ENCODE data around the gene TXNRD1. TPM values are rescaled to one million over a fixed set of nuclear protein-coding genes. Genes with fewer than 3 reads are reported as not detected.

The TXNRD1 gene
- total and polyA plus RNA-seq, 4 donors, result 23.6 to 70.8 (median 55.7) TPM

DNA sequence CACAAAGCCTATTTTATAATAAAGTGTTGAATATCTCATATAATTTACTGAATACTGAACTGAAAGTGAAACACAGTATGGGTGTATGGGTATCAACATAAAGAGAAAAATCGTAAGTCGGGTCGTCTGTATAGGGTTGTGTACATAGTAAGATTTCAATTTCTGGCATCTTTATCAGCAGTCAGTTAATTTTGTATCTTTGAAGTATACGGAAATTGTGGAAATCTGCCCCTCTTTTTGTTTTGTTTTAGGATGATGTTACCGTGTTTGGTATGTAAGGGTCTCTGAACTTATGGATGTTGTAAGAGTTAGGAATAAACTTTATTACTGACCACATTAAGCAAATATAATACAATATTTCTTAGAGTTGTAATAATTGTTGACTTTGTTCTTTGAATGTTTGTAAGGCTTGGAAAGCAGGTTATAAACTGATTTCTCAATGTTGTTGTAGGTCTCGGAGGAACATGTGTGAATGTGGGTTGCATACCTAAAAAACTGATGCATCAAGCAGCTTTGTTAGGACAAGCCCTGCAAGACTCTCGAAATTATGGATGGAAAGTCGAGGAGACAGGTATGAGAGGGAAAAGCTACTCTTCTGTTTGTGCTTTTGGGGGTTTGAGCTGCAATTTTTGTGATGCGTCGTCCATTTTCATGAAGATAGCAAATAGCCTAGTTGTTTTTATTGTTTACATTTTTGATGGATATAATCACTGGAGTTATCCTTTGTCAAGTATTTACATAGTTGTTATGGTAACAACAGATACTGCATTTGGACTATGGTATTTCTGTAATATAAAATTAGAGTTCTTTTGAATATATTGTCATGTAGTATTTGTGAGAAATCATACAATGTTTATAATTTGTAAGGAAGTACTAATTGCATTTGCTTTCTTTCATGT lies 100.0 kb downstream of the TXNRD1 start:
- Histone ChIP-seq H3K9ac (ENCODE audit: low read depth in 1 of 2, low read length in 2 of 2) (no peak overlapping the region), H3K27ac (ENCODE audit: low read depth in 1 of 2, low read length in 2 of 2) (no peak overlapping the region), H3K4me1 (ENCODE audit: control insufficient read depth in 4 of 4, insufficient read depth in 4 of 4, low read length in 3 of 4) (no peaks in the 10 kb centered on the region), H3K27me3 (ENCODE audit: control insufficient read depth in 4 of 4, insufficient read depth in 4 of 4, low read length in 3 of 4) (no peaks in the 10 kb centered on the region), H3K9me3 (ENCODE audit: control insufficient read depth in 4 of 4, low read length in 3 of 4) (no peaks in the 10 kb centered on the region), H3K4me3 (ENCODE audit: low read depth in 1 of 3, low read length in 3 of 3) (no peak overlapping the region), H3K36me3 (ENCODE audit: control insufficient read depth in 4 of 4, insufficient read depth in 3 of 4, low read depth in 1 of 4, low read length in 3 of 4) (peaks cover 18 to 65% (median 60%) of the 10 kb centered on the region in 4 donors)
- WGBS, result 87% methylated on average over 10 of the region's 10 CpGs
- DNase-seq (ENCODE audit: low spot score), result no peak
- TF ChIP-seq HNF4G (IDR thresholded peaks at IDR 0.05) (no peak), FOXA1 (IDR thresholded peaks at IDR 0.05) (no peak)

- DNase-seq (ENCODE audit: low spot score), result no peak
- no peak overlapping the region for H3K9ac ChIP-seq (ENCODE audit: low read depth in 1 of 2, low read length in 2 of 2)
- H3K4me3 ChIP-seq (ENCODE audit: low read depth in 1 of 3, low read length in 3 of 3), result no peak overlapping the region
- H3K9me3 ChIP-seq (ENCODE audit: control insufficient read depth in 4 of 4, low read length in 3 of 4), result no peaks in the 10 kb centered on the region
- no peaks in the 10 kb centered on the region for H3K27me3 ChIP-seq (ENCODE audit: control insufficient read depth in 4 of 4, insufficient read depth in 4 of 4, low read length in 3 of 4)
- H3K4me1 ChIP-seq (ENCODE audit: control insufficient read depth in 4 of 4, insufficient read depth in 4 of 4, low read length in 3 of 4), result no peaks in the 10 kb centered on the region
- no peak overlapping the region for H3K27ac ChIP-seq (ENCODE audit: low read depth in 1 of 2, low read length in 2 of 2)
- TF ChIP-seq GABPA (IDR thresholded peaks at IDR 0.05 in 1 of 2, conservative IDR thresholded peaks at IDR 0.05 in 1 of 2) (no peak), YY1 (IDR thresholded peaks at IDR 0.05) (no peak), HNF4A (conservative IDR thresholded peaks at IDR 0.05) (no peak), JUND (IDR thresholded peaks at IDR 0.05) (no peak), FOXA2 (IDR thresholded peaks at IDR 0.05) (no peak), REST (IDR thresholded peaks at IDR 0.05) (no peak), ATF3 (IDR thresholded peaks at IDR 0.05) (no peak), SP1 (IDR thresholded peaks at IDR 0.05) (no peak), RXRA (IDR thresholded peaks at IDR 0.05) (no peak), TAF1 (conservative IDR thresholded peaks at IDR 0.05) (no peak), EGR1 (IDR thresholded peaks at IDR 0.05; ENCODE audit: low read depth in 2 of 2) (no peak), HNF4G (IDR thresholded peaks at IDR 0.05) (no peak), FOXA1 (IDR thresholded peaks at IDR 0.05) (no peak), NR2F2 (IDR thresholded peaks at IDR 0.05) (no peak)
- TF ChIP-seq, protein P1, sequence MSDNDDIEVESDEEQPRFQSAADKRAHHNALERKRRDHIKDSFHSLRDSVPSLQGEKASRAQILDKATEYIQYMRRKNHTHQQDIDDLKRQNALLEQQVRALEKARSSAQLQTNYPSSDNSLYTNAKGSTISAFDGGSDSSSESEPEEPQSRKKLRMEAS (IDR thresholded peaks at IDR 0.05), result no peak
- TF ChIP-seq, protein P2, sequence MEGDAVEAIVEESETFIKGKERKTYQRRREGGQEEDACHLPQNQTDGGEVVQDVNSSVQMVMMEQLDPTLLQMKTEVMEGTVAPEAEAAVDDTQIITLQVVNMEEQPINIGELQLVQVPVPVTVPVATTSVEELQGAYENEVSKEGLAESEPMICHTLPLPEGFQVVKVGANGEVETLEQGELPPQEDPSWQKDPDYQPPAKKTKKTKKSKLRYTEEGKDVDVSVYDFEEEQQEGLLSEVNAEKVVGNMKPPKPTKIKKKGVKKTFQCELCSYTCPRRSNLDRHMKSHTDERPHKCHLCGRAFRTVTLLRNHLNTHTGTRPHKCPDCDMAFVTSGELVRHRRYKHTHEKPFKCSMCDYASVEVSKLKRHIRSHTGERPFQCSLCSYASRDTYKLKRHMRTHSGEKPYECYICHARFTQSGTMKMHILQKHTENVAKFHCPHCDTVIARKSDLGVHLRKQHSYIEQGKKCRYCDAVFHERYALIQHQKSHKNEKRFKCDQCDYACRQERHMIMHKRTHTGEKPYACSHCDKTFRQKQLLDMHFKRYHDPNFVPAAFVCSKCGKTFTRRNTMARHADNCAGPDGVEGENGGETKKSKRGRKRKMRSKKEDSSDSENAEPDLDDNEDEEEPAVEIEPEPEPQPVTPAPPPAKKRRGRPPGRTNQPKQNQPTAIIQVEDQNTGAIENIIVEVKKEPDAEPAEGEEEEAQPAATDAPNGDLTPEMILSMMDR (IDR thresholded peaks at IDR 0.05; ENCODE audit: low read depth, low read length, missing input control), result no peak
- peaks cover 14 to 73% (median 64%) of the 10 kb centered on the region in 4 donors for H3K36me3 ChIP-seq (ENCODE audit: control insufficient read depth in 4 of 4, insufficient read depth in 3 of 4, low read depth in 1 of 4, low read length in 3 of 4)
Observed at GRCh38 chr12:104316936-104317335, 101.4 kb downstream of the TXNRD1 start.
